Epidermal melanocyte (primary cell): ENCODE measurements around the gene LHPP.
"Not testable (repeated sequence)": the region's sequence is repeated elsewhere in the genome, so short reads cannot be mapped to it uniquely, and the experiment has no call there.

ENCODE experiments used
- DNase-seq: peaks from one replicate; pipeline ENCODE4 v3.0.0; 2011; ENCODE audit warnings: low spot score; ENCODE audit not compliant: insufficient read length

The LHPP gene

GRCh38 chr10:124569623-124570470 is 108.2 kb downstream of the LHPP start:
- DNase-seq, result peak; percentile 11

GRCh38 chr10:124570646-124571045 is 109.0 kb downstream of the LHPP start:
- no peak for DNase-seq

DNA sequence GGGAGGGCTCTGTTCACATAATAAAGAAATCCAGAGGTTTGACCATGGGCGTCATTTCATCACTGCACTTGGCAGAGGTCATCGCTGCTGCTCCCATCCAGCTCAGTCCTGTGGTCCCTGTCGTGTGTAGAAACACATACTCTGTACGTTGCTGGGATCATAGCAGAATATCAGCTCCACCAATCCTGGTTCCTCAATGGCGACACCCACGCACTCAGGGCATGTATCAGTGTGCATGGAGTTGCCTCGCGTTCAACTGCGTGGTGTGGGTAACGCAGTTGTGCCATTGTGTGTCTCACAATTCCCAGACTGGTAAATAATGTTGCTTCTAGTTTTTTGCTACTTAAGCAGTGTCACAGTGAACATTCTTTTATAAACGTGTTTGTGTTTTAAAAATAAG is 111.1 kb downstream of the LHPP start:
- peak; percentile 8 for DNase-seq

DNA sequence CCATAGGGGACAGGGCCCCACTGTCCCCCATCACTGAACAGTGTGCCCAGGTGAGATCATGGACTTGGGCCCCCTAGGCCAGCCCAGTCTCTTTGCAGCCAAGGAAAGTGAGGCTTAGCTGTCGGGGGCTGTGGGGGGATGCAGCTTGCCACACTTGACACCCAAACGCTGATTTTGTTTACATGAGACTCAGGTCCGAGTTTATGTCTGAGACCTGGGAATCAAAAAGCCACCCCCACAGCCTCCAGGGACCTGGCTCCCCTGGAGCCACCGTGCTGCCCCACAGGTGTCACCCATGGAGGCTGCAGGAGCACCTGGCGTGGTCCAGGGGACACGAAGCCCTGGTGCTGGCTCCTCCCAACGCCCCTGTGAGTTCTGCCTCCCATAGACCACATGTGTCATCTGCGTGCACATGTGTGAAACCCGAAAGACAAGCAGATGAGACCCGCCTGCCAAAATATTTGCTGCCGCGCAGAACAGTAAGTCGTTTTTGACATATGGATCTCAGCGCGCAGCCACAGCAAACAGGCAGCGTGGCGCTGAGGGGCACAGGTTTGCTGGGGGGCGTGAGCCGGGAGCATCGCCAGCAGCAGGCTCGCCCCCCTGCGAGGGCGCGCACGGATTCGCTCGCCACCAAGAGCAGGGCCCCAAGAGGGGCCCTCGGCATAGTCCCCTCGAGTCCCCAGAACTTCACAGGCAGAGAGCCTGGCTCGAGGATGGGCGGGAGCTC is 112.3 kb downstream of the LHPP start:
- DNase-seq, result no peak

DNA sequence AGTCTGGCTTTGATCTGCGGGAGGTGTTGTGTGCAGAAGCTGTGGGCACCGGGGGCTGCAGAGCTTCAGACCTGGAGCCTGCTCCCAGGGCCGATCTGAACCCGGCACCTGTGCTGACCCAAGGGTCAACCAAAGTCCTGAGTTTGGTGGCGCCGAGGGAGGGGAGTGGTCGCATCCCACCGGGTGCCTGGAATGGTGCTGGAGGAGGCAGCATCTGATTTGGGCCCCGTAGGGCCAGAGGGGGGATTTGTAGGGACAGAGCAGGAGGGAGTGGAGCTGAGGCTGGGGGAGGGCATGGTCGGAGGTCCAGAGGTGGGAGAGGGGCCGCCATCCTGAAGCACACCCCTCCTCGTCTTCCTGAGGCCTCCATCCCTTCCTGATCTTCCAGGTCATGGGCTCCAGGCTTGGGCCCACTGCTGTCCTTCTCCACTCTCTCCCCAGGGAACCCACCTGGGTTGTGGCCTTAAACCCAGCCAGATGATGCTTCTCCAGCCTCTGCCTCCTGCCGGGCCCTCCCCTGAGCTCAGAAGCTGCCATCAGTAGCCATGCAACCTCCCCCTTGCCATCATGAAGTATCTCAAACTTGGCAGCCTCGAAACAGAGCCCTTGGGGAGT is 112.9 kb downstream of the LHPP start:
- peak; percentile 12 for DNase-seq

GRCh38 chr10:124575107-124576035 is 113.7 kb downstream of the LHPP start:
- no peak for DNase-seq

DNA sequence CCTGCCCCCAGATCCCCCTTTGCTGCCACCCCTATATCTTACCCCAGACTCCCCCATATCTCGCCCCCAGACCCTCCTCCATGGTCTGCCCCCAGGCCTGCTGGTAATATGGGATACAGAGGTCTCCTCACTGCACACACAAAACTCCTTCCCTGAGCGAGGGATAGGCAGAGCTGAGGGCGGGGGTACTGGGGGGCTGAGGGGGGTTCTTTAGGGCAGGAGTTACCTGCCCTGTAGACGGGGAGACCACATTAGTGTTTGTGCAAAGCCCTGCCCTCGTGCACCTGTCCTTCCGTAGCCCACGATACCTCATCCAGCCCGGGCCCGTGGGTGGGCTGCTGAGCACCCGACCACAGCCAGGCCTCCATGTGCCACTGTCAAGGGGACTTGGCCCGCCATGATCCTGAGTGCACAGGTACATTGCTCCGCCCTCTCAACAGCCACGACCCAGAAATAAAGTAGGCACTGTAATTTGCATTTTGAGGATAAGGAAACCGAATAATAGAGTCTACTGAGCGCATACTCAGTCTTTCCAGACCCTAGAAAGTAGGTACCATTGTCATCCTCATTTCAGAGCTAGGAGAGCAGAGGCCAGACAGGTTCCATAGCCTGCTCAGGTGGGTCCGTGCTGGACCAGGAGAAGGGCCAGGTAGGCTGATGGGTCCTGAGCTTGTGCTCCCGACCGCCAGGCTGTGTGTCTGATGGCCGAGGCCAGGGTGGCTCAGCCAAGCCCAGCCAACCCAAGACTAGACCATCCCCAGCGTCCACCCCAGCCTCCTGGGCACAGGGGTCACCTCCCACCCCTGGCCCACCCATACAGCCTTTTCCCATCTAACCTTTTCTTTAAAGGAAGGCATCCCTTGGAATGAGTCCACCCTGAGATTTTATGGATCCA is 115.2 kb downstream of the LHPP start:
- no peak for DNase-seq

DNA sequence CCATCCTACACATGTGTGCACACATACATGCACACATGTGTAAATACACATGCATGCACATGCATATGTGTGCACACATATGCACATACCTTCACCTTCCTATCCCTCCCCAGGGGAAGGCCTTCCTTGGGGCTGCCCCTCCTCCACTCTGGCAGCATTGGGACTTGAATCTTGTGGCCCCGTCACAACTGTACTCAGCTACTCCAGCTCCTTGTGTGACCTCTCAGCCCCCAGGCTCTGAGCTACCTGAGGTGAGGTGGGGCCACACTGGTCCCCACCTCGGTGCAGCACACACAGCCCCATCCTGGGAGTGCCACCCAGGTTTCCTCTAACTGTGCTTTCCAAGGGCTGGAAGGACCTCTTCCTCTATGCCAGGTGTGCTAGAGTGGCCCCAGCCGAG is 116.0 kb downstream of the LHPP start:
- DNase-seq, result no peak

- DNase-seq, result peak; percentile 7
Observed at GRCh38 chr10:124578231-124579010, 116.8 kb downstream of the LHPP start.

DNA sequence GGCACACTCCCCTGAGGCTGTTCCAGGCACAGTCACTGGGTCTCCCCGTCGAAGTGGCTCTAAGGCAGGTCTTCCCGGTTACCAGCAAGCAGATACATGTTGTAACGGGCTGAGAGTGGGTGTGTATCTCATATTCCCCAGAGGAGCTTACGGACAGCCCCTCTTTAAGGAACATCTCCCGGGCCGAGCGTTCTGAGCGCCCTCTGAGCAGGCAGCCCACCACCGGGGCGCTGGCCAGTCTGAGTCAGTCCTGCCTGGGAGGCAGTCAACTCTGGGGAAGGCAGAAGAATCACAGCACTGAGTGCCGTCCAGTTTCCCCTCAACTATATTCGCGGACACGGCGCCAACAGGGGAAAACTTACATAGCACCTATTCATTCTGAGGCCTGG is 117.4 kb downstream of the LHPP start:
- peak; percentile 11 for DNase-seq

- no peak for DNase-seq
Observed at GRCh38 chr10:124586142-124586541, 124.5 kb downstream of the LHPP start.

GRCh38 chr10:124587811-124588211 is 126.2 kb downstream of the LHPP start:
- DNase-seq, result peak; percentile 8

- not testable (repeated sequence) for DNase-seq
Observed at GRCh38 chr10:124588341-124588735, 126.7 kb downstream of the LHPP start.

- no peak for DNase-seq
Observed at GRCh38 chr10:124588736-124589490, 127.3 kb downstream of the LHPP start.

- no peak for DNase-seq
Observed at GRCh38 chr10:124589491-124590041, 127.9 kb downstream of the LHPP start.

DNA sequence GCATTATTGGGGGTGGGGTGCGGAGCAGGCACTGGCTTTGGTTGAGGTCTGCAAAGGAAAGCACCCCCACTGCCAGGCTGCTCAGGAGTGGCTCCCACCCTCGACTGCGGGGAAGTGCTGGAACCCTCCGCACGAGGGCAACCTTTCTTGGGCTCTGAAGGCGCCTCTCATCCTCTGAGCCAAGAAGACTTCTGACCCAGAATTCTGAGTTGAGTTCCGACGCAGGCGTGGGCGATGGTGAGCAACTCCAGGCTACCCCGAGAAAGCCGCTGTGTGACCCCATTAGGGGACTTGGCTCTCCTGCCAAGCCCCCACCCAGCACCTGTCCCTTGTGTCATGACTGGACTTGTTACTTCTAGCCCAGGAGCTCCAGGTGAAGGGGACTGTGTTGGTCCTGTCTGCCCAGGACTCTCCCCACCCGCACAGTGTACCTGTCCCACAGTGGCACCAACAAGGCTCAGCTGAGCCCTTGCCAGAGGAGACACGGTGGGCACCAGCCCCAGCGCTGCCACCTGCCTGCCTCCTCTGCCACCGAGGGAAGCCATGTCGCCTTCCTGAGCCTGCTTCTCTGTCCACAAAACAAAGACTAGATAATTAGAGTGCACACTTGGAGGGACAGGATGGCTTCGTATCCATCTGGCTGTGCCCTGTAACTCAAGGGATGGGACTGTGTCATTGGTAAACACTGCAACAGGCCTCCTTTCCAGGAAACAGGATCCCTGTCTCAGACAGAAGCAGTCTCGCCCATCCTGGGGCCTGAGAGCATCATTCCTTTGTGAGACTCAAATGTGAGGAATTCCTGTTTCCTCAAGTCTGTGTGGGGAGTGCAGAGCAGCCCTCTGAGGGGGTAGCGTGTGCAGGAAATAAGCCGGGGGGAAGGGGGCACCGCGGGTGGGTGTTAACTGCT is 128.8 kb downstream of the LHPP start:
- DNase-seq, result peak; percentile 13

- no peak for DNase-seq
Observed at GRCh38 chr10:124591123-124591495, 129.5 kb downstream of the LHPP start.
